Glomerular visceral epithelial cell (primary cell): Measurements from ENCODE around the gene PDZRN4.
"Not testable (repeated sequence)": the region's sequence is repeated elsewhere in the genome, so short reads cannot be mapped to it uniquely, and the experiment has no call there.

ENCODE experiments used
- DNase-seq: peaks from one replicate; pipeline ENCODE4 v3.0.0-alpha.2; 2016; ENCODE audit errors: extremely low spot score

Gene PDZRN4

GRCh38 chr12:41510470-41510869 lies 322.4 kb downstream of the PDZRN4 start:
- DNase-seq = no peak

- no peak for DNase-seq
Observed at GRCh38 chr12:41511247-41511646, 323.1 kb downstream of the PDZRN4 start.

GRCh38 chr12:41512497-41512896 lies 324.4 kb downstream of the PDZRN4 start:
- DNase-seq = no peak

- DNase-seq = no peak
Observed at GRCh38 chr12:41514021-41514777, 326.1 kb downstream of the PDZRN4 start.

GRCh38 chr12:41514907-41515306 lies 326.8 kb downstream of the PDZRN4 start:
- no peak for DNase-seq

- DNase-seq = no peak
Observed at GRCh38 chr12:41515953-41516352, 327.8 kb downstream of the PDZRN4 start.

GRCh38 chr12:41520869-41521268 lies 332.7 kb downstream of the PDZRN4 start:
- DNase-seq = no peak

GRCh38 chr12:41521872-41522379 lies 333.8 kb downstream of the PDZRN4 start:
- DNase-seq = peak; percentile 70

- no peak for DNase-seq
Observed at GRCh38 chr12:41527062-41527461, 338.9 kb downstream of the PDZRN4 start.

GRCh38 chr12:41527534-41528116 lies 339.5 kb downstream of the PDZRN4 start:
- DNase-seq = no peak

GRCh38 chr12:41528874-41529273 lies 340.8 kb downstream of the PDZRN4 start:
- no peak for DNase-seq

GRCh38 chr12:41530441-41530840 lies 342.3 kb downstream of the PDZRN4 start:
- DNase-seq = no peak

GRCh38 chr12:41531147-41531829 lies 343.2 kb downstream of the PDZRN4 start:
- no peak for DNase-seq

- no peak for DNase-seq
Observed at GRCh38 chr12:41532072-41532471, 344.0 kb downstream of the PDZRN4 start.

- no peak for DNase-seq
Observed at GRCh38 chr12:41536813-41537490, 348.8 kb downstream of the PDZRN4 start.

- no peak for DNase-seq
Observed at GRCh38 chr12:41537522-41537921, 349.4 kb downstream of the PDZRN4 start.

- no peak for DNase-seq
Observed at GRCh38 chr12:41545761-41546160, 357.6 kb downstream of the PDZRN4 start.

- not testable (repeated sequence) for DNase-seq
Observed at GRCh38 chr12:41547071-41547470, 359.0 kb downstream of the PDZRN4 start.

- no peak for DNase-seq
Observed at GRCh38 chr12:41548926-41549325, 360.8 kb downstream of the PDZRN4 start.

- peak; percentile 2 for DNase-seq
Observed at GRCh38 chr12:41552588-41552987, 364.5 kb downstream of the PDZRN4 start.

- DNase-seq = no peak
Observed at GRCh38 chr12:41556176-41556575, 368.1 kb downstream of the PDZRN4 start.

- no peak for DNase-seq
Observed at GRCh38 chr12:41557344-41557743, 369.2 kb downstream of the PDZRN4 start.
